ENCODE measurements around the gene KLHDC7A. TPM values are rescaled to one million over a fixed set of nuclear protein-coding genes. Genes with fewer than 3 reads are reported as not detected.
A peak's percentile ranks its signal among the peaks of the same experiment; 100 is the strongest.

KLHDC7A gene
- total RNA-seq, 1 donor from 2014 or later = not detected

- peak; percentile 69 for DNase-seq (ENCODE audit: low spot score)
- Mint-ChIP-seq H3K36me3 (no peaks in the 10 kb centered on the region), H3K27ac (no peak overlapping the region), H3K4me3 (no peak overlapping the region), H3K4me1 (peaks cover 11% of the 10 kb centered on the region), H3K9me3 (no peaks in the 10 kb centered on the region), H3K27me3 (ENCODE audit: insufficient read depth, low read depth) (peaks cover 9% of the 10 kb centered on the region)
- Histone ChIP-seq H3K4me3 (no peak overlapping the region), H3K9ac (no peak overlapping the region), H3K4me2 (no peak overlapping the region), H3K4me1 (peaks cover 13% of the 10 kb centered on the region), H3K36me3 (no peaks in the 10 kb centered on the region), H4K20me1 (ENCODE audit: low read depth) (no peaks in the 10 kb centered on the region), H3K79me2 (ENCODE audit: low read depth) (no peaks in the 10 kb centered on the region), H3K27ac (no peak overlapping the region), H3F3A (ENCODE audit: low read depth) (no peaks in the 10 kb centered on the region), H3K9me3 (ENCODE audit: low read depth) (no peaks in the 10 kb centered on the region), H2AFZ (replicated peaks) (no peak overlapping the region), H3K27me3 (no peaks in the 10 kb centered on the region)
- TF ChIP-seq CTCF (IDR thresholded peaks at IDR 0.05) (peak; percentile 76), EZH2phosphoT487 (IDR thresholded peaks at IDR 0.05) (no peak)
Observed at GRCh38 chr1:18486195-18486594, 5.5 kb downstream of the KLHDC7A start.

DNA sequence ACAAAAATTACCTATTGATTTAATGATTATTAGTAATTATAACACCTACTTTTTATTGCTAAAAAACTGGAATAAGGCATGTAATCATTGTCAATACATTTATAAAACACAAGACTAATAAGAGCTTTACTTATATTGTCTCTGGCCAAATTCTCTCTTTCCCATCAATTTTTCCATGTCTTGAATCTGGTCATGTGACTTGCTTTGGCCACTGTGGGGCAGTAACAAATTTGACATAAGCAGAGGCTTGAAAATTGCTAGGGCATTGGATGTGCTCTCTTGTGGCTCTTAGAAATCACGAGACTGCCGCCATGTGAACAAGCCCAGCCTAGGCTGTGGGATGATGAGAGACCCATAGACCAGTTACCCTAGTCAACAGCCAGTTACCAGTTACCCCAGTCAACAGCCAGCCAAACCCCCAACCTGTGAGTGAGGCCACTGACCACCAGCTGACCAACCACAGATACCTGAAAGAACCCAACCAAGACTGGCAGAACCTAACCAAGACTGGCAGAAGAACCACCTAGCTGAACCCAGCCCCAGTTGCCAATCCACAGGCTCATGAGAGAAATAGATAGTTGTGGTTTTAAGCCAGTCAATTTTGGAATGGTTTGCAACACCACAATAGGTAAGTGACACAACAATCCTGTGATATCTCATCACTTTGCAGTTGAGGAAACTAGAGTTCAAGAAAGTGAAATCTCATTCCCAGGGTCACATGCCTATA, 8.8 kb downstream of the KLHDC7A start:
- no peaks in the 10 kb centered on the region for H3F3A ChIP-seq (ENCODE audit: low read depth)
- no peaks in the 10 kb centered on the region for H3K36me3 ChIP-seq
- Mint-ChIP-seq H3K4me1 (peaks cover 6% of the 10 kb centered on the region), H3K36me3 (no peaks in the 10 kb centered on the region), H3K27ac (no peak overlapping the region), H3K27me3 (ENCODE audit: insufficient read depth, low read depth) (peaks cover 15% of the 10 kb centered on the region), H3K9me3 (peaks cover 4% of the 10 kb centered on the region), H3K4me3 (no peak overlapping the region)
- no peak overlapping the region for H3K9ac ChIP-seq
- H3K27ac ChIP-seq = no peak overlapping the region
- no peaks in the 10 kb centered on the region for H3K27me3 ChIP-seq
- no peaks in the 10 kb centered on the region for H3K9me3 ChIP-seq (ENCODE audit: low read depth)
- no peak overlapping the region for H2AFZ ChIP-seq (replicated peaks)
- H3K79me2 ChIP-seq (ENCODE audit: low read depth) = no peaks in the 10 kb centered on the region
- H3K4me2 ChIP-seq = no peak overlapping the region
- DNase-seq (ENCODE audit: low spot score) = no peak
- no peaks in the 10 kb centered on the region for H4K20me1 ChIP-seq (ENCODE audit: low read depth)
- TF ChIP-seq CTCF (IDR thresholded peaks at IDR 0.05) = no peak
- no peak for TF ChIP-seq EZH2phosphoT487 (IDR thresholded peaks at IDR 0.05)
- TF ChIP-seq EZH2 (IDR thresholded peaks at IDR 0.05) = no peak
- H3K4me3 ChIP-seq = no peak overlapping the region
- peaks cover 12% of the 10 kb centered on the region for H3K4me1 ChIP-seq

DNA sequence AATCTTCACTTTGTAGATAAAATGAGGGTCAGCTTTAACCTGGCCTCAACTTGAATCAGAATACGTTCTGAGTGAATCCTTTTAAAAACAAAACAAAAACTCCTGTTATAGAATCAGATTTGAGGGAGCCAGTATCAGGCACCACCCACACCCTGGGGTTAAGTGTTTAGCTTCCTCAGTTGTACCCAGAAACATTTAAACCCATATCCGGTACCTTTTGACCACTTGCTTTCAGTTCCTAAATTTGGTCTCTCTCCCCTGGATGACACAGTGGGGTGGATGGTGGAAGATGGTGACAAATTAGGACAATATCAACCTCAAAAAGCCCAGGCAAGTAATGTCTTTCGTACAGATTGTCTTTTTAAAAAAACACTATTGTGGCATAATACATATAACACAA, 10.4 kb downstream of the KLHDC7A start:
- no peak overlapping the region for H3K4me2 ChIP-seq

More for the DNA sequence above, 10.4 kb downstream of the KLHDC7A start:
- H3K36me3 Mint-ChIP-seq = no peaks in the 10 kb centered on the region
- H3K9me3 Mint-ChIP-seq = peaks cover 8% of the 10 kb centered on the region
- Histone ChIP-seq H3K27ac (no peak overlapping the region), H3K4me3 (no peak overlapping the region), H3F3A (ENCODE audit: low read depth) (no peaks in the 10 kb centered on the region), H3K79me2 (ENCODE audit: low read depth) (no peaks in the 10 kb centered on the region), H2AFZ (replicated peaks) (no peak overlapping the region), H3K9me3 (ENCODE audit: low read depth) (no peaks in the 10 kb centered on the region), H3K4me1 (peaks cover 12% of the 10 kb centered on the region), H3K36me3 (no peaks in the 10 kb centered on the region), H3K27me3 (no peaks in the 10 kb centered on the region), H3K9ac (no peak overlapping the region), H4K20me1 (ENCODE audit: low read depth) (no peaks in the 10 kb centered on the region)
- H3K27me3 Mint-ChIP-seq (ENCODE audit: insufficient read depth, low read depth) = peaks cover 14% of the 10 kb centered on the region
- no peak for DNase-seq (ENCODE audit: low spot score)
- TF ChIP-seq EZH2phosphoT487 (IDR thresholded peaks at IDR 0.05) (no peak), EZH2 (IDR thresholded peaks at IDR 0.05) (no peak), CTCF (IDR thresholded peaks at IDR 0.05) (no peak)
- no peak overlapping the region for H3K27ac Mint-ChIP-seq
- H3K4me3 Mint-ChIP-seq = no peak overlapping the region
- peaks cover 8% of the 10 kb centered on the region for H3K4me1 Mint-ChIP-seq
